Measurements from ENCODE around the gene GADD45B.
"Not testable (repeated sequence)": the region's sequence is repeated elsewhere in the genome, so short reads cannot be mapped to it uniquely, and the experiment has no call there.

GADD45B gene

GRCh38 chr19:2469915-2470200 lies 6.1 kb upstream of the GADD45B start:
- DNase-seq, result not testable (repeated sequence)

GRCh38 chr19:2474232-2475017 lies 1.5 kb upstream of the GADD45B start:
- DNase-seq, result peak; percentile 92

- peak; percentile 77 for DNase-seq
These were observed 767 bp upstream of the GADD45B start for GRCh38 chr19:2475018-2475701.

GRCh38 chr19:2476451-2477140 lies 669 bp downstream of the GADD45B start:
- DNase-seq, result peak; percentile 64

- DNase-seq, result peak; percentile 48
These were observed 1.3 kb downstream of the GADD45B start for GRCh38 chr19:2477141-2477710.

- DNase-seq, result peak; percentile 55
These were observed 1.8 kb downstream of the GADD45B start for GRCh38 chr19:2477732-2478191.

GRCh38 chr19:2478278-2478755 lies 2.4 kb downstream of the GADD45B start:
- peak; percentile 72 for DNase-seq

GRCh38 chr19:2478756-2479555 lies 3.0 kb downstream of the GADD45B start:
- peak; percentile 78 for DNase-seq

- DNase-seq, result no peak
These were observed 3.7 kb downstream of the GADD45B start for GRCh38 chr19:2479556-2480194.

- no peak for DNase-seq
These were observed 5.5 kb downstream of the GADD45B start for GRCh38 chr19:2481466-2481865.

GRCh38 chr19:2482354-2483038 lies 6.6 kb downstream of the GADD45B start:
- no peak for DNase-seq

- no peak for DNase-seq
These were observed 7.2 kb downstream of the GADD45B start for GRCh38 chr19:2483084-2483483.

GRCh38 chr19:2483484-2484151 lies 7.7 kb downstream of the GADD45B start:
- DNase-seq, result no peak

GRCh38 chr19:2484178-2484937 lies 8.4 kb downstream of the GADD45B start:
- no peak for DNase-seq

- DNase-seq, result no peak
These were observed 9.5 kb downstream of the GADD45B start for GRCh38 chr19:2485428-2485827.

GRCh38 chr19:2487090-2487489 lies 11.2 kb downstream of the GADD45B start:
- DNase-seq, result no peak

GRCh38 chr19:2487842-2488241 lies 11.9 kb downstream of the GADD45B start:
- no peak for DNase-seq

- DNase-seq, result no peak
These were observed 12.5 kb downstream of the GADD45B start for GRCh38 chr19:2488405-2488941.

GRCh38 chr19:2488942-2489731 lies 13.2 kb downstream of the GADD45B start:
- peak; percentile 60 for DNase-seq
